ENCODE data around the gene NELL2. TPM values are rescaled to one million over a fixed set of nuclear protein-coding genes. Genes with fewer than 3 reads are reported as not detected.

Gene NELL2
- total RNA-seq, 2 experiments from 2014 or later, result 99.7 to 106 TPM

DNA sequence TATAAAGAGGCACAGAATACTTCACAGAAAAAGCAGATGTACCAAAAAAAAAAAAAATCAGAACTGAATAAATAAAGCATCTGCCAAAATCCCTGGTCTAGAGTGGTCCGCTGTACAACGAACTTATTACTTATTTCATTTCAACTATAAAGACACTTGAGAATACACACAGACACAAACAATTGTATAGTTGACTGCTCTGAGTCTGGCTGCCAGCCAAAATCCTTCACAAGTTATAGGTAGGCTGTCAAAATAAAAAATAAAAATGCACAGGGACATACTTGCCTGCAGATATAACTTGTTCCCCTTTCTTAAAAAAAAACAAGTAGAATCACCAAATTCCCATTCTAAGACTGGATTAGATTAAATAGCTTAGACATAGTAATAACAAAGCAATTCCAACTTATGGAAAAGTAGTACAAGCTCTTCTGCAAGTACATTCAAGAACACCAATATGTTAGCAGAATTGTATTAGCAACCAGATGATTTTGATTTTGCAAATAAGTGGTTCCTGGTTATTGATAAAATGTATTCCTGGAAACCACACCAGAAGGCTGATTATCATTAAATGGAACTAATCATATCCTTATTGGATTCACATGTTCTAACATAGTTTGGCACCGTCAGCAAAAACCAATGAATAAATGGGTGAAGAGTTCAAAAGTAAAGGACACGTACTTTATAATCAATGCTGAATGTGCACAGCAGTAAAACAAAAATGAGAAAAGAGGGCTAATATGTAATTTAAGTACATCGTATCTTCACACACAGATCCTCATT lies 248.5 kb downstream of the NELL2 start:
- no peak for ATAC-seq
- DNase-seq, result no peak
- TF ChIP-seq, protein P1, sequence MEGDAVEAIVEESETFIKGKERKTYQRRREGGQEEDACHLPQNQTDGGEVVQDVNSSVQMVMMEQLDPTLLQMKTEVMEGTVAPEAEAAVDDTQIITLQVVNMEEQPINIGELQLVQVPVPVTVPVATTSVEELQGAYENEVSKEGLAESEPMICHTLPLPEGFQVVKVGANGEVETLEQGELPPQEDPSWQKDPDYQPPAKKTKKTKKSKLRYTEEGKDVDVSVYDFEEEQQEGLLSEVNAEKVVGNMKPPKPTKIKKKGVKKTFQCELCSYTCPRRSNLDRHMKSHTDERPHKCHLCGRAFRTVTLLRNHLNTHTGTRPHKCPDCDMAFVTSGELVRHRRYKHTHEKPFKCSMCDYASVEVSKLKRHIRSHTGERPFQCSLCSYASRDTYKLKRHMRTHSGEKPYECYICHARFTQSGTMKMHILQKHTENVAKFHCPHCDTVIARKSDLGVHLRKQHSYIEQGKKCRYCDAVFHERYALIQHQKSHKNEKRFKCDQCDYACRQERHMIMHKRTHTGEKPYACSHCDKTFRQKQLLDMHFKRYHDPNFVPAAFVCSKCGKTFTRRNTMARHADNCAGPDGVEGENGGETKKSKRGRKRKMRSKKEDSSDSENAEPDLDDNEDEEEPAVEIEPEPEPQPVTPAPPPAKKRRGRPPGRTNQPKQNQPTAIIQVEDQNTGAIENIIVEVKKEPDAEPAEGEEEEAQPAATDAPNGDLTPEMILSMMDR (IDR thresholded peaks at IDR 0.05), result no peak
- no peaks in the 10 kb centered on the region for H3K27me3 Mint-ChIP-seq
- H3K9me3 Mint-ChIP-seq, result no peaks in the 10 kb centered on the region
- H3K36me3 Mint-ChIP-seq (ENCODE audit: low read depth), result peaks cover 33% of the 10 kb centered on the region
- CTCF ChIA-PET, result interaction anchor here (0.6 kb wide), 1 partner anchor 132 kb away, joined by 3 read pairs; no protein-coding TSS in a partner anchor
- peaks cover 31% of the 10 kb centered on the region for H3K4me1 Mint-ChIP-seq (ENCODE audit: low read depth)
- H3K4me3 Mint-ChIP-seq, result no peak overlapping the region
- intact Hi-C loops (cut with micrococcal nuclease), result no loop called here
- POLR2A ChIA-PET, result interaction anchor here (0.6 kb wide), 1 partner anchor 188 kb away, joined by 3 read pairs; no protein-coding TSS in a partner anchor
- no peak overlapping the region for H3K27ac Mint-ChIP-seq

DNA sequence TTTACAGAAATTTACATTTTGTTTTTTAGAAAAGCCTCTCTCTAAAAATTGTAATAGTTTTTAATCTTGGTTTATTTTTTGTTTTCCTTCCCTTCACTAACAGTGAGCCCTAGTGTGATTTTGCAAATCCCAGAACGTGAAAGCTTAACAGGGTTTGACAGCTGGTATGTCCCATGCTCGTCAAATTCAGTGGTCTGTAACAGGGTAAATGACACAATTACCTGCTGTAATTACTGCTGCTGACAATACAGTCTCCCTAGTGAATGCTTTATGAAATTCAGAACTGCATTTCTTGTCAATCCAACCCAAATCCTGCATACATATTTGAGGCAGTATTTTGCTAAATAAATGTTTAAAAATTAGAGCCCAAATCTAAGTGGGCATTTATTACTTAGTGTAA lies 249.2 kb downstream of the NELL2 start:
- TF ChIP-seq, protein P1 (IDR thresholded peaks at IDR 0.05), result no peak
- H3K27me3 Mint-ChIP-seq, result no peaks in the 10 kb centered on the region
- ATAC-seq, result no peak
- H3K9me3 Mint-ChIP-seq, result no peaks in the 10 kb centered on the region
- no peak overlapping the region for H3K4me3 Mint-ChIP-seq
- CTCF ChIA-PET, result no interaction called here
- POLR2A ChIA-PET, result no interaction called here
- intact Hi-C loops (cut with micrococcal nuclease), result no loop called here
- DNase-seq, result no peak
- peaks cover 36% of the 10 kb centered on the region for H3K4me1 Mint-ChIP-seq (ENCODE audit: low read depth)
- H3K27ac Mint-ChIP-seq, result no peak overlapping the region
- H3K36me3 Mint-ChIP-seq (ENCODE audit: low read depth), result peaks cover 33% of the 10 kb centered on the region

GRCh38 chr12:44618946-44619345 lies 257.2 kb downstream of the NELL2 start:
- Mint-ChIP-seq H3K27ac (no peak overlapping the region), H3K36me3 (ENCODE audit: low read depth) (peaks cover 2% of the 10 kb centered on the region), H3K4me1 (ENCODE audit: low read depth) (peaks cover 18% of the 10 kb centered on the region), H3K27me3 (no peaks in the 10 kb centered on the region), H3K4me3 (no peak overlapping the region), H3K9me3 (no peaks in the 10 kb centered on the region)
- DNase-seq, result no peak
- intact Hi-C loops (cut with micrococcal nuclease), result no loop called here
- TF ChIP-seq, protein P1 (IDR thresholded peaks at IDR 0.05), result no peak
- no peak for ATAC-seq
- CTCF ChIA-PET, result interaction anchor here (1.2 to 1.3 kb wide), 2 partner anchors 12 to 14 kb away, joined by 5 to 6 read pairs; no protein-coding TSS in a partner anchor
- POLR2A ChIA-PET, result no interaction called here

- no peak for ATAC-seq
- no peak overlapping the region for H3K27ac Mint-ChIP-seq
- TF ChIP-seq, protein P1 (IDR thresholded peaks at IDR 0.05), result no peak
- intact Hi-C loops (cut with micrococcal nuclease), result no loop called here
- peaks cover 11% of the 10 kb centered on the region for H3K4me1 Mint-ChIP-seq (ENCODE audit: low read depth)
- POLR2A ChIA-PET, result no interaction called here
- H3K27me3 Mint-ChIP-seq, result no peaks in the 10 kb centered on the region
- CTCF ChIA-PET, result interaction anchor here (1.1 kb wide), 1 partner anchor 9 kb away, joined by 4 read pairs; no protein-coding TSS in a partner anchor
- peaks cover 3% of the 10 kb centered on the region for H3K36me3 Mint-ChIP-seq (ENCODE audit: low read depth)
- H3K4me3 Mint-ChIP-seq, result no peak overlapping the region
- DNase-seq, result no peak
- no peaks in the 10 kb centered on the region for H3K9me3 Mint-ChIP-seq
Measured at GRCh38 chr12:44616402-44616801, 259.7 kb downstream of the NELL2 start.

- Mint-ChIP-seq H3K36me3 (ENCODE audit: low read depth) (peaks cover 32% of the 10 kb centered on the region), H3K27me3 (no peaks in the 10 kb centered on the region), H3K4me3 (no peak overlapping the region), H3K9me3 (no peaks in the 10 kb centered on the region), H3K4me1 (ENCODE audit: low read depth) (peaks cover 3% of the 10 kb centered on the region), H3K27ac (no peak overlapping the region)
- TF ChIP-seq, protein P1 (IDR thresholded peaks at IDR 0.05), result no peak
- ATAC-seq (no peak), DNase-seq (no peak)
- CTCF ChIA-PET, result no interaction called here
- intact Hi-C loops (cut with micrococcal nuclease), result no loop called here
- POLR2A ChIA-PET, result no interaction called here
Measured at GRCh38 chr12:44611538-44611937, 264.6 kb downstream of the NELL2 start.

All from activated CD8-positive, alpha-beta T cell treated with anti-CD3 and anti-CD28 coated beads for 36 hours (primary cell).